Non-pigmented ciliary epithelial cell (primary cell): ENCODE measurements around the gene PLAC1.

Experiments used
- DNase-seq: peaks from one replicate; pipeline ENCODE4 v3.0.0-alpha.2; 2010; ENCODE audit warnings: low read depth

Gene PLAC1

GRCh38 chrX:134631426-134632346 lies 26.6 kb downstream of the PLAC1 start:
- DNase-seq = no peak

DNA sequence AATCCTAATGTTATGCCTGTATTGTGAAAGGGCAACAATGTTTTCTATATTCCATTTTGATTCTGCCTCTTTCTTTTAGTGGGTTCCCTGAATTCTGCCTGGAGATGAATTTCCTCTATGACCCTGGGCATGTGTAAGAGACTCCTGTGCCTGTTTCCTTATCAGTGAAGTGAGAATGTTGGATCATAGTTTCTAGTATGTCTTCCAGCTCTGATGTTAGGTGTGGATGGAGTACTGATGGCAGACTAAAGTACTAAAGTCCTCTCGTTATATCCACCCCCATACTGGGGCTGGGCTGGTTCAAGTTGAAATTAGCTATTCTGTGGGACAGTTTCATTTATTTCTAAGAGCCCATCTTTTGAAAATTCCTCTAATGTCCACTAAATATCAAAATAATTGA lies 29.6 kb downstream of the PLAC1 start:
- DNase-seq = no peak

GRCh38 chrX:134626434-134626833 lies 31.8 kb downstream of the PLAC1 start:
- DNase-seq = no peak

- no peak for DNase-seq
Observed at GRCh38 chrX:134625315-134625718, 33.0 kb downstream of the PLAC1 start.

DNA sequence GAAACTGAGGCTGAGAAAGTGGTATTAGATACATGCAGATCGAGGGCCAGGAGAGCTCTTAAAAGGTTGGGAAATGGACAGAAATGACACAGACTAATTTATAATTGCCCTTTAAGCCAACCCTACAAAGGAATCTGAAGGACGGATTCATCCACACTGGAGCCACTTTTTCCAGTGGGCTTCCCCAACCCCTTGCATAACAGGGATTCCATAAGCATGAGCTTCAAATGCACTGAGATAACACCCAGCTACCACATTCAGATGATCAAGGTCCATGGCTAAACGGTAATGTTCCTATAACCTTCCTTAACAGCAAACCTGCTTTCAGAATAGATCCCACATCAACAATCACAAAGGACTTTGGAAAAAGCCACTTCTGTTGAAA lies 34.2 kb downstream of the PLAC1 start:
- no peak for DNase-seq

GRCh38 chrX:134623293-134624045 lies 34.8 kb downstream of the PLAC1 start:
- DNase-seq = no peak

DNA sequence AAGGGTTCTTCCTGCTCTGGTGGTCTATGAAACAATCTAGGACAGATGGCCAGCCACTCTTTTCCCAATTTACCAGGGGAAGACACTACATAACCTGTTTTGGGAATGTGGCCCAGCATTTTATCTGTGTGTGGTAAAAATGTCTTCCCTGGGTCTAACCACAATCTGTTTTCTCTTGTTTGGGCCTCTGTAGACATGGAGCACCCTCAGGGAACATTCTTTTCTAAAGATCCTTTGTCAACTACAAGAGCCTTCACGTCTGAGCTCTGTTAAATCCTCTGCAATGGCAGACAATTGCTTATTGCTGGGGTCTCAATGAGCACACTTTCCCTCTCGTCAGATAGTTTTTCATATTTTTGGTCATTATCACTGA lies 35.5 kb downstream of the PLAC1 start:
- DNase-seq = no peak

- DNase-seq = peak; percentile 62
Observed at GRCh38 chrX:134622056-134622812, 36.0 kb downstream of the PLAC1 start.

DNA sequence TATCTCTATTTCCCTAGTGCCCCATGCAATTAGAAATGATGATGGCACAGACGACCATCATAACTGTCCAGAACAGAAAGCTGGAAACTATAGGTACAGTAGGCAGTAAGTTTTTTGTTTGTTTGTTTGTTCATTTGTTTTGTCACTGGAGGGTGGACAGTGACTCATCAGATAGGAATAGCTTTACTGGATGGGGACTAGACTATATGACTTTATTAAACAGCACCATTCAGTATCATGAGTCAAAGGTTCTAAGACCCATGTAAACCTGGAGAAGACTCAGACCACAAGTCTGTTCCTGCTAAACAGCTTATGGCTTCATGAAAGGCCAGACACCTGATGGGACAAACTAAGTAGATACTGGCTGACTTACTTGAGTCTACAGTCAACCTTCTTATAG lies 38.4 kb downstream of the PLAC1 start:
- DNase-seq = no peak

DNA sequence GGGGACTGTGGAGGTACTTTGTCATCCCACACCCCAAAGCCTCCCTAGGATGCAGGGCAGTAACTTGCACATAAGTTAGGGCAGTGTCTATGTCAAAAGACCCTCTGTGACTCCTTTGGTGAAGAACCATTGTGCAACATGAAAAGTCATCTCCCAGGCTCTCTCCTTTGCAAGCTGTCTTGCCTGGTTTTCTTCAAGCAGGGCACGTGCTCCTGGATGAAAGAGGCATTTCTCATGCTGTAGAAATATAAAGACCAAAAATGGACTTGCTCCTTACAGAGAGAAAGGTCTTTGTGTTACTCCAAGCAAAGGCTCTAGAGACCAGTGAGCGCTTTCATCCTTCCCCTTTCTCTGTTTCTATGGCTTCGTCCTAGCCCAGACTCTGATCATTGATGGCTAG lies 44.9 kb downstream of the PLAC1 start:
- no peak for DNase-seq

DNA sequence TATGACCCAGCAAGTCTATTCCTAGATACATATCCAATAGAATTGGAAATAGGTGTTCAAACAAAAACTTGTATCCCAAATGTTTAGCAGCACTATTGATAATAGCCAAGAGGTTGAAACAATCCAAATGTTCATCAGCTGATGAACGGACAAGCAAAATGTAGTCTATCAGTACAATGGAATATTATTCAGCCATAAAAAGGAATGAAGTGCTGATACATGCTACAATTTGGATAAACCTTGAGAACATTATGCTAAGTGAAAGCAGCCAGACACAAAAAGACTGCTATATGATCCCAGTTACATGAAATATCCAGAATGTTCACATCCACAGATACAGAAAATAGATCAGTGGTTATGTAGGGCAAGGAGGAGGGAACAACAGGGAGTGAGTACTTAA lies 50.1 kb downstream of the PLAC1 start:
- DNase-seq = no peak

GRCh38 chrX:134607523-134607922 lies 50.7 kb downstream of the PLAC1 start:
- no peak for DNase-seq

DNA sequence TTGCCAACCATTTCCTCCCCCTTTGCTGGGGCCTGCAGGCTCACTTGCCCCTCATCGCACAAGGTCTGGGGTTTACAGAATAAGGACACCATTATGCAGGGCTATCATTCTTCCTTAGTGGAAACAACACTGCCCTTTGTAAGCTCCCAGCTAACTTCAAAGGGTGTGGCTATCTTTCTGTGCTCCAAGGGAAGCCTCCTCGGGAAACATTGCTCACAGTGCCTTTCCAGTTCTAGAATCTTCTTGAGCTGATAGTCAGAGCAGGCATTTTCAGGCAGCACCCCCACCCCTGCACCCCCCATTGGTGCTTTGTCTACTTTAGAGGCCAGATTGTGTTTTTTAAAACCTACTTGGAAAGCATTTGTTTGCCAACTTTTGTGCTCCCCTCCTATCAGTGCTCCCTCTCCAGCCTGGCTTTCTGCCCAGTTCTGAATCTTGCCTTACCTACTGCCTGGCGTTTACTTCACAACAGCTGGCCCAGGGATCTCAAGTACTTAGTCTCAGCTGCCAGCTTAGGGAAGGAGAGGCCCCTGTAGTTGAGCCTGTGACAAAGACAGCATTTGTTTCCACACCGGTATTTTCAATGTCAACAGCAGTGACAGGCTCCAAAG lies 53.5 kb downstream of the PLAC1 start:
- DNase-seq = no peak

GRCh38 chrX:134603806-134604700 lies 54.2 kb downstream of the PLAC1 start:
- peak; percentile 51 for DNase-seq

DNA sequence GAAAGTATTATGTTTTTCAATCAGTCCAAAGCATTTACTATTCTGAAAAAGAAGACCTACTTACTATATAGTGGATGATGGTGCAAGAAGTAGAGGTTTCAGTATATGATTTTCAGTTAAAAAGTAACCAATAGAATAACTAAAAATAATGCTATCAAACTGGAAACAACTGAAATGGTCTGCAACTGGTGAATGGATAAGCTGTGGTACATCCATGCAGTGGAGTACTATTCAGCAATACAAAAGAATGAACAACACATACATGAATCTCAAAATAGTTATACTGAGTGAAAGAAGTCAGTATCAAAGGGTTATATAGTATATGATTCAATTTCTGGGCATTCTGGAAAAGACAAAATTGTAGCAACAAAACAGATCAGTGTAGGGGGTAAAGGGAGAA lies 55.9 kb downstream of the PLAC1 start:
- no peak for DNase-seq

- no peak for DNase-seq
Observed at GRCh38 chrX:134601240-134601765, 57.0 kb downstream of the PLAC1 start.

DNA sequence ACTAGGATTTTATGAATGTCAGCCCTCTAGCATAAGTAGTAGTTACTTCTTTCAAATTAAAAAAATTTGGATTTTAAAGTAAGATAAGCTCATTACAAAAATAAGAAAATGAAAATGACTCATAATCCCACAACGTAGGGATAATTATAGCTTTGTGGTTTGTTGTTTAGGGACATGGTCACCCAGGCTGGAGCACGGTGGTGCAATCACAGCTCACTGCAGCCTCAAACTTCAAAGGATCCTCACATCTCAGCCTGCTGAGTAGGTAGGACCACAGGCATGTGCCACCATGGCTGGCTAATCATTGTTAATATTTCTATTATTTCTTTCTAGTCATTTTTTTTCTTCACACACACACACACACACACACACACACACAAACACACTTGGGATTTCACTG lies 57.6 kb downstream of the PLAC1 start:
- no peak for DNase-seq

DNA sequence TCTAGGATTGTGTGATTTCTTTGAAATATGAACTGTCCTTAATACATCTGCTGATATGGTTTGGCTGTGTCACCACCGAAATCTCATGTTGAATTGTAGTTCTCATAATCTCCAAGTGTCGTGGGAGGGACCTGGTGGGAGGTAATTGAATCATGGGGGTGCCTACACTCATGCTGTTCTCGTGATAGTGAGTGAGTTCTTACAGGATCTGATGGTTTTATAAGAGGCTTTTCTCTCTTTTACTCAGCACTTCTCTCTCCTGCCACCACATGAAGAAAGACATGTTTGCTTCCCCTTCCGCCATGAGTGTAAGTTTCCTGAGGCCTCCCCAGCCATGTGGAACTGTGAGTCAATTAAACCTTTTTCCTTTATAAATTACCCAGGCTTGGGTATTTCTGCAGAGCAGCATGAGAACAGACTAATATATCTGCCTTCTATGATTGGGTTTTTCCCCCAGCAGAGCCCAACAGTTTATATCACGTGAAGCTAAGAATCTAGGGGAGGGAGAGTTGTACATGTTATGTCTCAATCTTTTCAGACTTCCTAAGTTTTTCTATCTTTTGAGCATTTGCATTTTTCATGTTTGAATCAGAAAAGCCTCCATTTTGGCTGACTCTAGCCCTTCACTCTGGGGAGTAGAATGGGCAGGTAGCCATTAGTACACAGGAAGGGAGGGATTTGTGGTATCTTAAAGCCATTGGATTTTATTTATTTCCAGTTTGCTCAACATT lies 58.9 kb downstream of the PLAC1 start:
- no peak for DNase-seq

- DNase-seq = no peak
Observed at GRCh38 chrX:134592303-134592702, 66.0 kb downstream of the PLAC1 start.

GRCh38 chrX:134591502-134591901 lies 66.8 kb downstream of the PLAC1 start:
- DNase-seq = no peak
